OCI-LY3 (cell line): ENCODE results near the gene RAMP2.

Source experiments
- CTCF ChIP-seq: fragments of 200-600, 300-600 bp; sonication (generic); IDR thresholded peaks from 2 replicates; pipeline ENCODE4 v1.5.1; 2014; ENCODE audit warnings: antibody characterized with exemption, low read length, low read depth
- EZH2phosphoT487 ChIP-seq: fragments of 200-600 bp; shearing (Covaris generic); IDR thresholded peaks from 2 replicates; pipeline ENCODE4 v1.6.1; 2018; ENCODE audit warnings: antibody characterized with exemption, mixed run types, low read depth

GRCh38 chr17:42760652-42761581, at the start of gene RAMP2:
- TF ChIP-seq CTCF (no peak), EZH2phosphoT487 (no peak)
